ENCODE results near the gene DIMT1.

Gene DIMT1

DNA sequence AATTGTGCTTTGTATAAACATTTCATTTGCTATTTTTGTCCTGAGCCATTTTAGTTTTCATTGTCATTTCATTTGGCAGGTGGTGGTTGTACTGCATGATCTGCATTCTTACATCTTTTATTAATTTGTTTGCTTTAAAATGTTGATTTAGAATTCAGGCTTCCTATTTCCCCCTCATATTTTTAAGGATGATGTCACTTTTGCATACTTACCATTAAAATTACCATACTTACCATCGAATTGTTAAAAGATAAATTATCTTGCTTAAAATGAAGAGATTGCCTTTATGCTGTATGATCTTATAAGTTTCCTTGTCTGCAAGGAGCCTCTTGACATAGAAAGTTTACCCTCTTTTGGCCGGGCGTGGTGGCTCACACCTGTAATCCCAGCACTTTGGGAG lies 31.1 kb downstream of the DIMT1 start:
- Histone ChIP-seq H3K4me2 (ENCODE audit: low read length) (no peak overlapping the region), H3K4me1 (ENCODE audit: insufficient read depth, low read length, severe bottlenecking) (no peaks in the 10 kb centered on the region), H3K27ac (ENCODE audit: low read depth, low read length, poor library complexity, severe bottlenecking) (no peak overlapping the region), H3K79me2 (ENCODE audit: insufficient read depth, low read length) (no peaks in the 10 kb centered on the region), H2AFZ (ENCODE audit: low read length) (no peak overlapping the region), H4K20me1 (ENCODE audit: insufficient read depth, low read length) (no peaks in the 10 kb centered on the region), H3K9ac (ENCODE audit: low read length) (no peak overlapping the region), H3F3A (ENCODE audit: insufficient read depth, low read length) (no peaks in the 10 kb centered on the region), H3K27me3 (ENCODE audit: insufficient read depth, low read length) (no peaks in the 10 kb centered on the region), H3K4me3 (ENCODE audit: low read depth, low read length, poor library complexity, severe bottlenecking) (no peak overlapping the region), H3K9me2 (ENCODE audit: low read depth, low read length) (no peaks in the 10 kb centered on the region), H3K36me3 (ENCODE audit: insufficient read depth, low read length) (peaks cover 69% of the 10 kb centered on the region), H3K9me3 (ENCODE audit: low read length) (no peaks in the 10 kb centered on the region)
- TF ChIP-seq EZH2 (IDR thresholded peaks at IDR 0.05; ENCODE audit: borderline replicate concordance, low read length), result no peak
- TF ChIP-seq, protein P1, sequence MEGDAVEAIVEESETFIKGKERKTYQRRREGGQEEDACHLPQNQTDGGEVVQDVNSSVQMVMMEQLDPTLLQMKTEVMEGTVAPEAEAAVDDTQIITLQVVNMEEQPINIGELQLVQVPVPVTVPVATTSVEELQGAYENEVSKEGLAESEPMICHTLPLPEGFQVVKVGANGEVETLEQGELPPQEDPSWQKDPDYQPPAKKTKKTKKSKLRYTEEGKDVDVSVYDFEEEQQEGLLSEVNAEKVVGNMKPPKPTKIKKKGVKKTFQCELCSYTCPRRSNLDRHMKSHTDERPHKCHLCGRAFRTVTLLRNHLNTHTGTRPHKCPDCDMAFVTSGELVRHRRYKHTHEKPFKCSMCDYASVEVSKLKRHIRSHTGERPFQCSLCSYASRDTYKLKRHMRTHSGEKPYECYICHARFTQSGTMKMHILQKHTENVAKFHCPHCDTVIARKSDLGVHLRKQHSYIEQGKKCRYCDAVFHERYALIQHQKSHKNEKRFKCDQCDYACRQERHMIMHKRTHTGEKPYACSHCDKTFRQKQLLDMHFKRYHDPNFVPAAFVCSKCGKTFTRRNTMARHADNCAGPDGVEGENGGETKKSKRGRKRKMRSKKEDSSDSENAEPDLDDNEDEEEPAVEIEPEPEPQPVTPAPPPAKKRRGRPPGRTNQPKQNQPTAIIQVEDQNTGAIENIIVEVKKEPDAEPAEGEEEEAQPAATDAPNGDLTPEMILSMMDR (IDR thresholded peaks at IDR 0.05; ENCODE audit: low read length), result no peak

DNA sequence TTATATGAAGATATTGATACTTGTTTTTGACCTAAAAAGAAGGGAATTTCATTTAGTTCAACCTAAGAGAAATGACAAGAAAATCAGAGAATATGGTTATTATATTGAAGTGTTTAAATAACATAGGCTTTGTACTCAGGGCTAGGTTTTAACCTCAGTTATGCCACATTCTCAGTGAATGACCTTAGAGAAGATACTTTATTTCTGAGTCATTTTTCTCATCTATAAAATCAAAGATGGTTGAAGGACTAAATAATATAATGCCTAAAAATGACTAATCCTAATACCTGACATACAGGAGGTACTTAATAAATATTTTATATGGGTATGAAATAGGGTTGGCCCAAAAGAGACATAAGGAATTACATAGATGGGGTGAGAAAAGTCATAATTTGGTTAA lies 32.3 kb downstream of the DIMT1 start:
- TF ChIP-seq, protein P1 (IDR thresholded peaks at IDR 0.05; ENCODE audit: low read length), result no peak
- no peak for TF ChIP-seq EZH2 (IDR thresholded peaks at IDR 0.05; ENCODE audit: borderline replicate concordance, low read length)
- Histone ChIP-seq H3K36me3 (ENCODE audit: insufficient read depth, low read length) (peaks cover 67% of the 10 kb centered on the region), H3K4me2 (ENCODE audit: low read length) (no peak overlapping the region)

DNA sequence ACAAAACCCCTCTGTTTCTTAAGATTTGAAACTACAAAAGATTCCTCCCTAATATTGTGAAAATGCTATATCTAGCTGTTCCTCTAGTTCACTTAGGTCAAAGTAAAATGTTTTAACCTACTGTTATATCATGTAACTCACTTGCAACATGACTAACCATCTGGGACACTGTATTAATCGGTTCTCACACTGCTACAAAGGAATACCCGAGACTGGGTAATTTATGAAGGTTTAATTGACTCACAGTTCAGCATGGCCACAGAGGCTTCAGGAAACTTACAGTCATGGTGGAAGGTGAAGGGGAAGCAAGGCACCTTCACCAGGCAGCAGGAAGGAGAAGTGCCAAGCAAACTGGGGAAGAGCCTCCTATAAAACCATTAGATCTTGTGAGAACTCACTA lies 34.7 kb downstream of the DIMT1 start:
- TF ChIP-seq, protein P1 (IDR thresholded peaks at IDR 0.05; ENCODE audit: low read length), result no peak
- TF ChIP-seq EZH2 (IDR thresholded peaks at IDR 0.05; ENCODE audit: borderline replicate concordance, low read length), result no peak
- no peak overlapping the region for H3K27ac ChIP-seq (ENCODE audit: low read depth, low read length, poor library complexity, severe bottlenecking)
- H3K9me2 ChIP-seq (ENCODE audit: low read depth, low read length), result no peaks in the 10 kb centered on the region
- H3F3A ChIP-seq (ENCODE audit: insufficient read depth, low read length), result no peaks in the 10 kb centered on the region
- H2AFZ ChIP-seq (ENCODE audit: low read length), result no peak overlapping the region
- no peak overlapping the region for H3K9ac ChIP-seq (ENCODE audit: low read length)
- no peaks in the 10 kb centered on the region for H3K79me2 ChIP-seq (ENCODE audit: insufficient read depth, low read length)
- H3K4me2 ChIP-seq (ENCODE audit: low read length), result no peak overlapping the region
- H4K20me1 ChIP-seq (ENCODE audit: insufficient read depth, low read length), result no peaks in the 10 kb centered on the region
- no peak overlapping the region for H3K4me3 ChIP-seq (ENCODE audit: low read depth, low read length, poor library complexity, severe bottlenecking)
- H3K36me3 ChIP-seq (ENCODE audit: insufficient read depth, low read length), result peaks cover 67% of the 10 kb centered on the region
- no peaks in the 10 kb centered on the region for H3K4me1 ChIP-seq (ENCODE audit: insufficient read depth, low read length, severe bottlenecking)
- no peaks in the 10 kb centered on the region for H3K27me3 ChIP-seq (ENCODE audit: insufficient read depth, low read length)
- H3K9me3 ChIP-seq (ENCODE audit: low read length), result no peaks in the 10 kb centered on the region

More for the DNA sequence above, 32.3 kb downstream of the DIMT1 start:
- Histone ChIP-seq H3K4me1 (ENCODE audit: insufficient read depth, low read length, severe bottlenecking) (no peaks in the 10 kb centered on the region), H3K27me3 (ENCODE audit: insufficient read depth, low read length) (no peaks in the 10 kb centered on the region), H3K9ac (ENCODE audit: low read length) (no peak overlapping the region), H3K79me2 (ENCODE audit: insufficient read depth, low read length) (no peaks in the 10 kb centered on the region), H3K9me2 (ENCODE audit: low read depth, low read length) (no peaks in the 10 kb centered on the region), H3K27ac (ENCODE audit: low read depth, low read length, poor library complexity, severe bottlenecking) (no peak overlapping the region), H2AFZ (ENCODE audit: low read length) (no peak overlapping the region), H3K4me3 (ENCODE audit: low read depth, low read length, poor library complexity, severe bottlenecking) (no peak overlapping the region), H3F3A (ENCODE audit: insufficient read depth, low read length) (no peaks in the 10 kb centered on the region), H4K20me1 (ENCODE audit: insufficient read depth, low read length) (no peaks in the 10 kb centered on the region), H3K9me3 (ENCODE audit: low read length) (no peaks in the 10 kb centered on the region)

All from OCI-LY1 (cell line).